GM12872 (cell line): Measurements from ENCODE around the gene CCDC34.

Source experiments
- TF ChIP-seq, protein P1 (sequence below): IDR thresholded peaks from 3 replicates; pipeline ENCODE4 v1.5.1; 2011; ENCODE audit warnings: low read depth, mild to moderate bottlenecking, low read length, moderate library complexity; ENCODE audit not compliant: insufficient read depth

CCDC34 gene

GRCh38 chr11:27372164-27372563 lies 9.1 kb upstream of the CCDC34 start:
- TF ChIP-seq, protein P1, sequence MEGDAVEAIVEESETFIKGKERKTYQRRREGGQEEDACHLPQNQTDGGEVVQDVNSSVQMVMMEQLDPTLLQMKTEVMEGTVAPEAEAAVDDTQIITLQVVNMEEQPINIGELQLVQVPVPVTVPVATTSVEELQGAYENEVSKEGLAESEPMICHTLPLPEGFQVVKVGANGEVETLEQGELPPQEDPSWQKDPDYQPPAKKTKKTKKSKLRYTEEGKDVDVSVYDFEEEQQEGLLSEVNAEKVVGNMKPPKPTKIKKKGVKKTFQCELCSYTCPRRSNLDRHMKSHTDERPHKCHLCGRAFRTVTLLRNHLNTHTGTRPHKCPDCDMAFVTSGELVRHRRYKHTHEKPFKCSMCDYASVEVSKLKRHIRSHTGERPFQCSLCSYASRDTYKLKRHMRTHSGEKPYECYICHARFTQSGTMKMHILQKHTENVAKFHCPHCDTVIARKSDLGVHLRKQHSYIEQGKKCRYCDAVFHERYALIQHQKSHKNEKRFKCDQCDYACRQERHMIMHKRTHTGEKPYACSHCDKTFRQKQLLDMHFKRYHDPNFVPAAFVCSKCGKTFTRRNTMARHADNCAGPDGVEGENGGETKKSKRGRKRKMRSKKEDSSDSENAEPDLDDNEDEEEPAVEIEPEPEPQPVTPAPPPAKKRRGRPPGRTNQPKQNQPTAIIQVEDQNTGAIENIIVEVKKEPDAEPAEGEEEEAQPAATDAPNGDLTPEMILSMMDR, result no peak

DNA sequence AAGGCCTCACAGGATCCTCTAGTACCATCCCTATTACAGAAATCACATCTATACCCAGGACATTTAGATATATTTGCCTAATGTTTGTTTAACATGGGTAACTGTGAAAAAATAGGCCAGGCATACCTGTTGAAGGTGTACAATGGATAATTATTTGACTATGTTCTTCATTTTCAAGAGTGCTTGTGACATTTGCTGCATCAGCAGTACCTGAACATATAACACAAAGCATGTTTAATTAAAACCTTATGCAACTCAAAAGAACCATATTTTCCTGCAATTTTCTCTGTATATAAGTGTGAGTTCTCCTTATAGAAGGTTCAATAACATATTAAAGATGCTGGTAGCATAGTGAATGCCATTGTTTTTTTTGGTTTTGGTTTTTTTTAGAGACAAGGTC lies 8.5 kb upstream of the CCDC34 start:
- TF ChIP-seq, protein P1, result no peak

DNA sequence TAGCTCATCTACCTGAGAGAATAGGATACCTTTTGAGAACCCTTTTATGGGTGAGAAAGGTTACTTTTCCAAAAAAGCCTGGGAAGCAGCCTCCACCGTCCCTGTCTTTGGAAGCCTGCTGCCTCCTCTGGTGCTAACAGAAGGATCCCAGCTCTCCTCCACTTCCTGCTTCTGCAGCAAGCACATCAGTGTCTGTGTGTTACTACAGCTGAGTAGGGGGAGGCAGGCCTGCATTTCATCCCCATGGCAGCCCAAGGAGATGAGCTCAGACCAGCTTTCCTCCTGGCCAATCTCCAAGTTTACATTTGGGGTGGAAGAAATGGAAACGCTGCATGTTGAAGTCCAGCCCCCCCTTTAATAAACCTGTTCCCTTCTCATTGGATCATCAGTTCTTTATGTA lies 7.4 kb upstream of the CCDC34 start:
- TF ChIP-seq, protein P1, result no peak

GRCh38 chr11:27367881-27368280 lies 4.9 kb upstream of the CCDC34 start:
- TF ChIP-seq, protein P1, result no peak

GRCh38 chr11:27363576-27364117 lies 632 bp upstream of the CCDC34 start:
- TF ChIP-seq, protein P1, result no peak

- TF ChIP-seq, protein P1, result no peak
These were observed 1.2 kb downstream of the CCDC34 start for GRCh38 chr11:27361649-27362431.

DNA sequence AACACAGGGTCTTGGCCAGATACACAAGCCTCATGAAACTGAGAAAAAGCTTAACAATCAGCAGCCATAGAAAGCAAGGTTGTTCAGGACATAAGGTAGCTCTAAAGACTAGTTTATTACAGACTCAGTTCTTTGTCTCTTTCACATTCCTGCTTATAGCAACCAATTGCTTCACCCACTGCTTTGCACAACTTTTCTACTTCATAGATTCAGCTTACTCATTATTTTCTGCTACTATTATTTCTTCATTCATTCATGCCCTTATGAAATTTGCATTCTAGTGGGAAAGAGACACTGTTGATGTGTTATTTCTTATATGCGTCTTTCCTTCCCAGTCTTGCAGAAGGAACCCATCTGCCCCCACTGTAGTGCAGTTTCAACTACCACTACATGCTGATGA lies 4.7 kb downstream of the CCDC34 start:
- TF ChIP-seq, protein P1, result no peak
